Ectodermal cell (in vitro differentiated cells): ENCODE data around the gene ADARB2.

Experiments used
- H3K27ac ChIP-seq: 2 replicates; pipeline ENCODE4 v1.7.0; 2013; ENCODE audit warnings: mild to moderate bottlenecking, low read depth, low read length; ENCODE audit not compliant: insufficient read depth, poor library complexity, severe bottlenecking
- H3K27me3 ChIP-seq: 2 replicates; pipeline ENCODE4 v1.7.0; 2013; ENCODE audit warnings: mild to moderate bottlenecking, low read length; ENCODE audit not compliant: insufficient read depth, control insufficient read depth, poor library complexity, severe bottlenecking
- H3K36me3 ChIP-seq: one replicate; pipeline ENCODE4 v1.7.0; 2013; ENCODE audit warnings: low read length; ENCODE audit not compliant: control insufficient read depth, insufficient read depth
- H3K4me1 ChIP-seq: one replicate; pipeline ENCODE4 v1.7.0; 2013; ENCODE audit warnings: low read length; ENCODE audit not compliant: control insufficient read depth, insufficient read depth
- H3K4me3 ChIP-seq: 2 replicates; pipeline ENCODE4 v1.7.0; 2013; ENCODE audit warnings: low read depth, low read length, control low read depth; ENCODE audit not compliant: insufficient read depth
- H3K9me3 ChIP-seq: 2 replicates; pipeline ENCODE4 v1.7.0; 2013; ENCODE audit warnings: mild to moderate bottlenecking, low read length, moderate library complexity; ENCODE audit not compliant: control insufficient read depth
- whole genome bisulfite sequencing, 2 experiments: methylation state at CpG; one replicate each; pipeline ENCODE4 v1.1.7; 2013; ENCODE audit warnings: missing lambda C conversion rate in 2 of 2; 5-methylcytosine and 5-hydroxymethylcytosine counted together

The ADARB2 gene

GRCh38 chr10:1674501-1674900, 62.8 kb downstream of the ADARB2 start:
- Histone ChIP-seq H3K27me3 (no peaks in the 10 kb centered on the region), H3K9me3 (no peaks in the 10 kb centered on the region), H3K36me3 (no peaks in the 10 kb centered on the region), H3K4me3 (no peak overlapping the region), H3K27ac (no peak overlapping the region), H3K4me1 (no peaks in the 10 kb centered on the region)
- 96% methylated on average over 11 of the region's 11 CpGs for WGBS, 2 experiments

- no peak overlapping the region for H3K27ac ChIP-seq
- whole genome bisulfite sequencing, 2 experiments: 93 to 96% methylated on average over 20 to 21 of the region's 21 CpGs
- no peaks in the 10 kb centered on the region for H3K9me3 ChIP-seq
- H3K27me3 ChIP-seq: no peaks in the 10 kb centered on the region
- H3K4me1 ChIP-seq: no peaks in the 10 kb centered on the region
- H3K36me3 ChIP-seq: no peaks in the 10 kb centered on the region
- H3K4me3 ChIP-seq: no peak overlapping the region
These were observed 63.6 kb downstream of the ADARB2 start for GRCh38 chr10:1673568-1674345.

- no peaks in the 10 kb centered on the region for H3K36me3 ChIP-seq
- H3K9me3 ChIP-seq: no peaks in the 10 kb centered on the region
- no peak overlapping the region for H3K27ac ChIP-seq
- H3K27me3 ChIP-seq: no peaks in the 10 kb centered on the region
- no peaks in the 10 kb centered on the region for H3K4me1 ChIP-seq
- 91 to 92% methylated on average over 37 of the region's 37 CpGs for WGBS, 2 experiments
- no peak overlapping the region for H3K4me3 ChIP-seq
These were observed 65.1 kb downstream of the ADARB2 start for GRCh38 chr10:1672001-1672781.

- no peak overlapping the region for H3K4me3 ChIP-seq
- H3K4me1 ChIP-seq: no peaks in the 10 kb centered on the region
- 92 to 93% methylated on average over 20 of the region's 20 CpGs for WGBS, 2 experiments
- H3K9me3 ChIP-seq: no peaks in the 10 kb centered on the region
- no peak overlapping the region for H3K27ac ChIP-seq
- H3K36me3 ChIP-seq: no peaks in the 10 kb centered on the region
- no peaks in the 10 kb centered on the region for H3K27me3 ChIP-seq
These were observed 65.8 kb downstream of the ADARB2 start for GRCh38 chr10:1671366-1672000.

- 91% methylated on average over 32 of the region's 32 CpGs for WGBS, 2 experiments
- Histone ChIP-seq H3K9me3 (no peaks in the 10 kb centered on the region), H3K27ac (no peak overlapping the region)
These were observed 66.6 kb downstream of the ADARB2 start for GRCh38 chr10:1670541-1671365.

DNA sequence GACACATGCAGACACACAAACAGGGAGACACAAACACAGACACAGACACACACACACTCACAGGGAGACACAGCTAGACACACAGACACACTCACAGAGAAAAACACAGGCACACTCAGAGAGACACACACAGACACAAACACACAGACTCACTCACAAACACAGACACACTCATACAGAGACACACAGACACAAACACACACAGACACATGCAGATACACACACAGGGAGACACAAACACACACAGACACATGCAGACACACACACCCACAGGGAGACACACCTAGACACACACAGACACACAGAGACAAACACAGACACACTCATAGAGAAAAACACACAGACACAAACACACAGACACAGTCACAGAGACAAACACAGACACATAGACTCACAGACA, 67.9 kb downstream of the ADARB2 start:
- Histone ChIP-seq H3K4me1 (no peaks in the 10 kb centered on the region), H3K9me3 (no peaks in the 10 kb centered on the region), H3K4me3 (no peak overlapping the region), H3K27me3 (no peaks in the 10 kb centered on the region), H3K36me3 (no peaks in the 10 kb centered on the region), H3K27ac (no peak overlapping the region)

More at GRCh38 chr10:1670541-1671365, 66.6 kb downstream of the ADARB2 start:
- Histone ChIP-seq H3K4me1 (no peaks in the 10 kb centered on the region), H3K4me3 (no peak overlapping the region), H3K36me3 (no peaks in the 10 kb centered on the region), H3K27me3 (no peaks in the 10 kb centered on the region)

GRCh38 chr10:1668399-1668798, 68.9 kb downstream of the ADARB2 start:
- H3K27me3 ChIP-seq: no peaks in the 10 kb centered on the region
- H3K9me3 ChIP-seq: no peaks in the 10 kb centered on the region
- H3K4me1 ChIP-seq: no peaks in the 10 kb centered on the region
- 86 to 87% methylated on average over 5 of the region's 5 CpGs for WGBS, 2 experiments
- H3K27ac ChIP-seq: no peak overlapping the region
- H3K4me3 ChIP-seq: no peak overlapping the region
- H3K36me3 ChIP-seq: no peaks in the 10 kb centered on the region

GRCh38 chr10:1667392-1667791, 69.9 kb downstream of the ADARB2 start:
- Histone ChIP-seq H3K36me3 (no peaks in the 10 kb centered on the region), H3K27me3 (no peaks in the 10 kb centered on the region), H3K27ac (no peak overlapping the region), H3K4me1 (no peaks in the 10 kb centered on the region), H3K9me3 (no peaks in the 10 kb centered on the region), H3K4me3 (no peak overlapping the region)

GRCh38 chr10:1666147-1666546, 71.2 kb downstream of the ADARB2 start:
- Histone ChIP-seq H3K4me1 (no peaks in the 10 kb centered on the region), H3K36me3 (no peaks in the 10 kb centered on the region), H3K27me3 (no peaks in the 10 kb centered on the region), H3K9me3 (no peaks in the 10 kb centered on the region), H3K27ac (no peak overlapping the region), H3K4me3 (no peak overlapping the region)
- 95 to 96% methylated on average over 20 of the region's 20 CpGs for WGBS, 2 experiments
